Activated T-helper 17 cell treated with anti-CD3 and anti-CD28 coated beads, Interleukin-2, amount 50 U/mL, for 72 hours (primary cell): Measurements from ENCODE around the gene ANKRD61. TPM values are rescaled to one million over a fixed set of nuclear protein-coding genes. Genes with fewer than 3 reads are reported as not detected.
"Not testable (repeated sequence)": the region's sequence is repeated elsewhere in the genome, so short reads cannot be mapped to it uniquely, and the experiment has no call there.

ENCODE experiments used
- ATAC-seq: fragments of 150-1000 bp; cut with Tn5 transposase; replicated peaks from 2 replicates; pipeline ENCODE4 v1.10.0; 2021; ENCODE audit warnings: mild to moderate bottlenecking, moderate library complexity
- H3K27ac Mint-ChIP-seq: one replicate; pipeline ENCODE4 v1.8.0; 2022; ENCODE audit warnings: mixed read lengths
- H3K27me3 Mint-ChIP-seq: one replicate; pipeline ENCODE4 v1.8.0; 2022; ENCODE audit warnings: mixed read lengths
- H3K36me3 Mint-ChIP-seq: one replicate; pipeline ENCODE4 v1.8.0; 2022; ENCODE audit warnings: low read depth, mild to moderate bottlenecking, mixed read lengths
- H3K4me1 Mint-ChIP-seq: one replicate; pipeline ENCODE4 v1.8.0; 2022; ENCODE audit warnings: mixed read lengths
- H3K4me3 Mint-ChIP-seq: one replicate; pipeline ENCODE4 v1.8.0; 2022; ENCODE audit warnings: mild to moderate bottlenecking, mixed read lengths
- H3K9me3 Mint-ChIP-seq: one replicate; pipeline ENCODE4 v1.8.0; 2022; ENCODE audit warnings: mixed read lengths
- total RNA-seq, 2 donors: library from RNA; stranded (reverse); gene quantifications; one replicate each; pipeline ENCODE4 v1.2.3, GENCODE V29; 2022

ANKRD61 gene
- total RNA-seq, 2 donors from 2014 or later, result 0.26 TPM; not detected in 1

GRCh38 chr7:6022707-6023106, 8.5 kb upstream of the ANKRD61 start:
- Mint-ChIP-seq H3K4me1 (peaks cover 15% of the 10 kb centered on the region), H3K27me3 (no peaks in the 10 kb centered on the region), H3K36me3 (peaks cover 100% of the 10 kb centered on the region), H3K27ac (no peak overlapping the region), H3K9me3 (no peaks in the 10 kb centered on the region), H3K4me3 (no peak overlapping the region)
- ATAC-seq, result no peak

- Mint-ChIP-seq H3K27ac (peak overlapping the region; percentile 18), H3K4me3 (no peak overlapping the region)
These were observed 7.2 kb upstream of the ANKRD61 start for GRCh38 chr7:6023974-6024435.

GRCh38 chr7:6026011-6026819, 5.0 kb upstream of the ANKRD61 start:
- Mint-ChIP-seq H3K4me1 (peaks cover 15% of the 10 kb centered on the region), H3K27me3 (no peaks in the 10 kb centered on the region), H3K27ac (peak overlapping the region; percentile 96), H3K36me3 (peaks cover 96% of the 10 kb centered on the region), H3K4me3 (peak overlapping the region; percentile 79), H3K9me3 (no peaks in the 10 kb centered on the region)
- peak; percentile 97 for ATAC-seq

More at GRCh38 chr7:6023974-6024435, 7.2 kb upstream of the ANKRD61 start:
- no peaks in the 10 kb centered on the region for H3K9me3 Mint-ChIP-seq
- H3K36me3 Mint-ChIP-seq, result peaks cover 100% of the 10 kb centered on the region
- no peak for ATAC-seq
- no peaks in the 10 kb centered on the region for H3K27me3 Mint-ChIP-seq
- peaks cover 15% of the 10 kb centered on the region for H3K4me1 Mint-ChIP-seq

- Mint-ChIP-seq H3K27ac (peak overlapping the region; percentile 96), H3K27me3 (no peaks in the 10 kb centered on the region), H3K9me3 (no peaks in the 10 kb centered on the region), H3K4me3 (peak overlapping the region; percentile 79), H3K36me3 (peaks cover 96% of the 10 kb centered on the region), H3K4me1 (peaks cover 19% of the 10 kb centered on the region)
- peak; percentile 62 for ATAC-seq
These were observed 4.3 kb upstream of the ANKRD61 start for GRCh38 chr7:6026820-6027311.

GRCh38 chr7:6027806-6028365, 3.3 kb upstream of the ANKRD61 start:
- H3K4me1 Mint-ChIP-seq, result peaks cover 19% of the 10 kb centered on the region
- ATAC-seq, result no peak
- no peaks in the 10 kb centered on the region for H3K27me3 Mint-ChIP-seq
- no peaks in the 10 kb centered on the region for H3K9me3 Mint-ChIP-seq
- peak overlapping the region; percentile 96 for H3K27ac Mint-ChIP-seq
- H3K4me3 Mint-ChIP-seq, result peak overlapping the region; percentile 79
- peaks cover 96% of the 10 kb centered on the region for H3K36me3 Mint-ChIP-seq

- ATAC-seq, result no peak
- H3K4me1 Mint-ChIP-seq, result peaks cover 19% of the 10 kb centered on the region
These were observed 2.6 kb upstream of the ANKRD61 start for GRCh38 chr7:6028563-6028962.

GRCh38 chr7:6031567-6031966, 391 bp downstream of the ANKRD61 start:
- peaks cover 94% of the 10 kb centered on the region for H3K36me3 Mint-ChIP-seq
- no peaks in the 10 kb centered on the region for H3K9me3 Mint-ChIP-seq
- H3K4me3 Mint-ChIP-seq, result no peak overlapping the region
- H3K4me1 Mint-ChIP-seq, result peaks cover 20% of the 10 kb centered on the region
- no peak for ATAC-seq
- H3K27ac Mint-ChIP-seq, result peak overlapping the region; percentile 70
- no peaks in the 10 kb centered on the region for H3K27me3 Mint-ChIP-seq

More at GRCh38 chr7:6028563-6028962, 2.6 kb upstream of the ANKRD61 start:
- Mint-ChIP-seq H3K36me3 (peaks cover 94% of the 10 kb centered on the region), H3K4me3 (no peak overlapping the region), H3K27ac (no peak overlapping the region), H3K9me3 (no peaks in the 10 kb centered on the region), H3K27me3 (no peaks in the 10 kb centered on the region)

- Mint-ChIP-seq H3K4me1 (peaks cover 14% of the 10 kb centered on the region), H3K9me3 (no peaks in the 10 kb centered on the region), H3K4me3 (no peak overlapping the region), H3K36me3 (peaks cover 94% of the 10 kb centered on the region), H3K27ac (no peak overlapping the region), H3K27me3 (no peaks in the 10 kb centered on the region)
- ATAC-seq, result no peak
These were observed 991 bp downstream of the ANKRD61 start for GRCh38 chr7:6032167-6032566.

GRCh38 chr7:6032641-6033040, 1.5 kb downstream of the ANKRD61 start:
- no peaks in the 10 kb centered on the region for H3K27me3 Mint-ChIP-seq
- no peak overlapping the region for H3K4me3 Mint-ChIP-seq
- ATAC-seq, result no peak
- no peak overlapping the region for H3K27ac Mint-ChIP-seq
- peaks cover 9% of the 10 kb centered on the region for H3K4me1 Mint-ChIP-seq
- H3K36me3 Mint-ChIP-seq, result peaks cover 94% of the 10 kb centered on the region
- H3K9me3 Mint-ChIP-seq, result no peaks in the 10 kb centered on the region

- ATAC-seq, result no peak
- Mint-ChIP-seq H3K4me3 (no peak overlapping the region), H3K27ac (no peak overlapping the region), H3K36me3 (peaks cover 96% of the 10 kb centered on the region), H3K27me3 (no peaks in the 10 kb centered on the region), H3K9me3 (no peaks in the 10 kb centered on the region), H3K4me1 (peaks cover 9% of the 10 kb centered on the region)
These were observed 4.0 kb downstream of the ANKRD61 start for GRCh38 chr7:6035165-6035564.

GRCh38 chr7:6035686-6036085, 4.5 kb downstream of the ANKRD61 start:
- peaks cover 96% of the 10 kb centered on the region for H3K36me3 Mint-ChIP-seq
- H3K27me3 Mint-ChIP-seq, result no peaks in the 10 kb centered on the region
- H3K27ac Mint-ChIP-seq, result no peak overlapping the region
- H3K4me3 Mint-ChIP-seq, result no peak overlapping the region
- no peak for ATAC-seq
- peaks cover 9% of the 10 kb centered on the region for H3K4me1 Mint-ChIP-seq
- H3K9me3 Mint-ChIP-seq, result no peaks in the 10 kb centered on the region

GRCh38 chr7:6049780-6050179, 18.6 kb downstream of the ANKRD61 start:
- no peak for ATAC-seq
- H3K9me3 Mint-ChIP-seq, result no peaks in the 10 kb centered on the region
- H3K4me3 Mint-ChIP-seq, result no peak overlapping the region
- peaks cover 91% of the 10 kb centered on the region for H3K36me3 Mint-ChIP-seq
- no peak overlapping the region for H3K27ac Mint-ChIP-seq
- no peaks in the 10 kb centered on the region for H3K4me1 Mint-ChIP-seq
- H3K27me3 Mint-ChIP-seq, result no peaks in the 10 kb centered on the region

GRCh38 chr7:6051185-6051584, 20.0 kb downstream of the ANKRD61 start:
- H3K9me3 Mint-ChIP-seq, ATAC-seq, H3K4me3 Mint-ChIP-seq, H3K4me1 Mint-ChIP-seq, H3K27ac Mint-ChIP-seq, H3K27me3 Mint-ChIP-seq: not testable (repeated sequence)
- peaks cover 85% of the 10 kb centered on the region for H3K36me3 Mint-ChIP-seq

- ATAC-seq, result no peak
- Mint-ChIP-seq H3K4me1 (peaks cover 6% of the 10 kb centered on the region), H3K36me3 (peaks cover 51% of the 10 kb centered on the region), H3K27me3 (no peaks in the 10 kb centered on the region), H3K4me3 (no peak overlapping the region), H3K9me3 (no peaks in the 10 kb centered on the region), H3K27ac (no peak overlapping the region)
These were observed 25.4 kb downstream of the ANKRD61 start for GRCh38 chr7:6056616-6057015.
